ENCODE data around the gene DMBT1. TPM values are rescaled to one million over a fixed set of nuclear protein-coding genes. Genes with fewer than 3 reads are reported as not detected.

DMBT1 gene
- total RNA-seq, 1 donor from 2014 or later = 0.08 TPM

DNA sequence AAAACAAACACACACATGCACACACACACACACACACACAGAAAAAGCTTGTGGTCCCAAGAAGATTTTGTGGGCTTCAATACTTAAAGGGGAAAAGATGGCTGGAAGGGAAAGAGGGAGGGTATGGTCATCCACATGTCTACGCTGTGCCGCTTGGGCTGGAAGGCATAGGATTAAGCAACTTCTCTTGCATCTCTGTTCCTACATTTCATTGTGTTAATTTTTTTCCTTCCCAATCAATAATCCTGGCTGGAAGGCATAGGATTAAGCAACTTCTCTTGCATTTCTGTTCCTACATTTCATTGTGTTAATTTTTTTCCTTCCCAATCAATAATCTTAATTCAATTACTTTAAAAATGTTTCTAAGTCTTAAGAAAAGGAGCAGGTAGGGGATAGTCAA is 108.5 kb downstream of the DMBT1 start:
- Mint-ChIP-seq H3K36me3 (ENCODE audit: unreplicated experiment) (no peaks in the 10 kb centered on the region), H3K4me3 (ENCODE audit: unreplicated experiment) (no peak overlapping the region), H3K27me3 (ENCODE audit: unreplicated experiment) (peaks cover 20% of the 10 kb centered on the region), H3K4me1 (ENCODE audit: unreplicated experiment) (no peaks in the 10 kb centered on the region), H3K27ac (ENCODE audit: unreplicated experiment) (no peak overlapping the region), H3K9me3 (ENCODE audit: unreplicated experiment) (no peaks in the 10 kb centered on the region)
- no peak for TF ChIP-seq CTCF (IDR thresholded peaks at IDR 0.05)
- no peak for DNase-seq (ENCODE audit: extremely low spot score, unreplicated experiment)

DNA sequence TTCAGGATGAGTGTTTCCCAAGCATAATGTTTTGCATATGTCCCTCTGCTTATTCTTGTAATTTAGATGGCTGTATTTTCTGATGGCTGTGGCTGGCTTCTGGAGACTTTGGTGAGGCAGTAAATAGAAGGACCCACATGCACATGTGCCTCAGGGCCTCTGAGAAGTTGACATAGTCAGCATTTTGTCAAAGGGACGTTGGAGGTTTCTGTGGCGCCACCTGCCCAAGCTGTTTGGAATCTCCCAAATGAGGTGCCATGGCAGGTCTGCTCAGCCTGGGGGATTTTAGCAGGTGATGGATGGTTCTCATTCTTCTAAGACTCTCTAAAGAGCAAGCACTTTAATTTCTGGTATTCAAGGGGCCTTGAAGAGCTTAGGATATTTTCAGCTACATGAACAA is 109.3 kb downstream of the DMBT1 start:
- peaks cover 25% of the 10 kb centered on the region for H3K27me3 Mint-ChIP-seq (ENCODE audit: unreplicated experiment)

DNA sequence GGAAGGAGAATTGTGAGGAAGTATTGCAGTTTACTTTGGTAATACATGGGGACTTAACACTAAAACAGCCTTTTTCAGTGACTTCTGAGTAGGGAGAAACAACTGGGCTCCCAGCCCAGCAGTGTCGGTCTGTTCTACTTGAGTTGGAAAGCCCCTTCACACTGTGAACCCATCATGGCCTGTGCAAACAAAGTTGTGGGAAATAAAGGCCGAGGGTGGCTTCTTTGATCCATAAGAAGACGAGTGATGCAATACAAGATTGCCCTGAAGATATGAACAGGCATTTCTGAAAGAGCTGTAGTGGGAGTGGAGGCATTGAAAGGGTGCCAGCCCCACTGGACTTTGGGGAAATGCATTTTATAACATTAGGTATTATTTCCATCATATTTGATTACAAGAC is 110.8 kb downstream of the DMBT1 start:
- H3K27me3 Mint-ChIP-seq (ENCODE audit: unreplicated experiment) = peaks cover 26% of the 10 kb centered on the region
- no peaks in the 10 kb centered on the region for H3K36me3 Mint-ChIP-seq (ENCODE audit: unreplicated experiment)

More for the DNA sequence above, 109.3 kb downstream of the DMBT1 start:
- H3K9me3 Mint-ChIP-seq (ENCODE audit: unreplicated experiment) = no peaks in the 10 kb centered on the region
- no peaks in the 10 kb centered on the region for H3K4me1 Mint-ChIP-seq (ENCODE audit: unreplicated experiment)
- no peak for DNase-seq (ENCODE audit: extremely low spot score, unreplicated experiment)
- no peak overlapping the region for H3K4me3 Mint-ChIP-seq (ENCODE audit: unreplicated experiment)
- no peak overlapping the region for H3K27ac Mint-ChIP-seq (ENCODE audit: unreplicated experiment)
- no peaks in the 10 kb centered on the region for H3K36me3 Mint-ChIP-seq (ENCODE audit: unreplicated experiment)
- TF ChIP-seq CTCF (IDR thresholded peaks at IDR 0.05) = no peak

GRCh38 chr10:122672655-122673054 is 112.1 kb downstream of the DMBT1 start:
- Mint-ChIP-seq H3K4me1 (ENCODE audit: unreplicated experiment) (no peaks in the 10 kb centered on the region), H3K4me3 (ENCODE audit: unreplicated experiment) (no peak overlapping the region), H3K27me3 (ENCODE audit: unreplicated experiment) (peaks cover 25% of the 10 kb centered on the region), H3K36me3 (ENCODE audit: unreplicated experiment) (no peaks in the 10 kb centered on the region), H3K9me3 (ENCODE audit: unreplicated experiment) (no peaks in the 10 kb centered on the region), H3K27ac (ENCODE audit: unreplicated experiment) (no peak overlapping the region)
- TF ChIP-seq CTCF (IDR thresholded peaks at IDR 0.05) = no peak
- no peak for DNase-seq (ENCODE audit: extremely low spot score, unreplicated experiment)

More for the DNA sequence above, 110.8 kb downstream of the DMBT1 start:
- Mint-ChIP-seq H3K27ac (ENCODE audit: unreplicated experiment) (no peak overlapping the region), H3K4me3 (ENCODE audit: unreplicated experiment) (no peak overlapping the region), H3K4me1 (ENCODE audit: unreplicated experiment) (no peaks in the 10 kb centered on the region), H3K9me3 (ENCODE audit: unreplicated experiment) (no peaks in the 10 kb centered on the region)
- no peak for TF ChIP-seq CTCF (IDR thresholded peaks at IDR 0.05)
- DNase-seq (ENCODE audit: extremely low spot score, unreplicated experiment) = no peak

DNA sequence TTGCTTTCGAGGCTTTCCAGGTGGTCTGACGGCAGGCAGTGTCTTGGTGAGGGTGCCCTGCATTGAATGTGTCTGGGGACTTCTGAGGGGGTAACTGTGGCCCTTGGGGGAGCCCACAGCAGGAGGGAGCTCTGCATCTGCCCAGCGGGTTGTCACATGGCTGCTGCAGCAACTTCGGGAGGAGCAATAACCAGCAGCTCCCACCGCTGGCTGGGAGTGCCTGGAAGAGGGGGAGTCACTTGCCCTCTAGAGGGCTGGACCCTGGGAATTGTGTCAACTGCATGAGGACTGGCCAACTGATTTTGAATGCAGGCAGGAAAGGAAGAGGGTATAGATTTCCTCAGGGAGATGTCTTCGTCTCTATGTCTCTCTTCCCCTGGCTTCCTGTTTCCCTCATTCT is 112.7 kb downstream of the DMBT1 start:
- Mint-ChIP-seq H3K9me3 (ENCODE audit: unreplicated experiment) (no peaks in the 10 kb centered on the region), H3K36me3 (ENCODE audit: unreplicated experiment) (no peaks in the 10 kb centered on the region), H3K27ac (ENCODE audit: unreplicated experiment) (no peak overlapping the region), H3K27me3 (ENCODE audit: unreplicated experiment) (peaks cover 23% of the 10 kb centered on the region), H3K4me3 (ENCODE audit: unreplicated experiment) (no peak overlapping the region), H3K4me1 (ENCODE audit: unreplicated experiment) (no peaks in the 10 kb centered on the region)
- DNase-seq (ENCODE audit: extremely low spot score, unreplicated experiment) = no peak
- TF ChIP-seq CTCF (IDR thresholded peaks at IDR 0.05) = no peak

All from osteocyte (in vitro differentiated cells).